ENCODE results near the gene STOML3. TPM values are rescaled to one million over a fixed set of nuclear protein-coding genes. Genes with fewer than 3 reads are reported as not detected.

STOML3 gene
- total RNA-seq, 1 donor: not detected

DNA sequence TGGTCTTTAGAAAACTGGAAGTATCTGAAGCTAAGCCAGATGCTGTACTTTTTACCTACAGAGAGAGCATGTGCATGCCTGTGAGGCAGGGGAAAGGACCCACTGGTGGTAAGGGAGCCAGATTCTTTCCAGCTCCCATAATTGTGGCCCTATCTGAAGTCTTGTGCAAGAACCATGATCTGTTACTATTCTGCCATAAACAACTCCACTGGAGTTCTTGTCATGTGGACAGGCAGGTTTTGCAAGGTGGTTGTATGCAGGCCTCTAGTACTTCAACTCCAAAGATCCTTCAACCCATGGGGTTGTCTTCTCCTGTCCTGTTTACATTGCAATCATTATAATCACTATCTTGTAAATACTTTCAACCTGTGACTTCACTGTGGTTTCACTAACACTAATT lies 33.1 kb upstream of the STOML3 start:
- H2AFZ ChIP-seq (ENCODE audit: low read length): no peak overlapping the region
- no peak overlapping the region for H3K27ac ChIP-seq (ENCODE audit: low read depth, low read length)
- TF ChIP-seq, protein P1, sequence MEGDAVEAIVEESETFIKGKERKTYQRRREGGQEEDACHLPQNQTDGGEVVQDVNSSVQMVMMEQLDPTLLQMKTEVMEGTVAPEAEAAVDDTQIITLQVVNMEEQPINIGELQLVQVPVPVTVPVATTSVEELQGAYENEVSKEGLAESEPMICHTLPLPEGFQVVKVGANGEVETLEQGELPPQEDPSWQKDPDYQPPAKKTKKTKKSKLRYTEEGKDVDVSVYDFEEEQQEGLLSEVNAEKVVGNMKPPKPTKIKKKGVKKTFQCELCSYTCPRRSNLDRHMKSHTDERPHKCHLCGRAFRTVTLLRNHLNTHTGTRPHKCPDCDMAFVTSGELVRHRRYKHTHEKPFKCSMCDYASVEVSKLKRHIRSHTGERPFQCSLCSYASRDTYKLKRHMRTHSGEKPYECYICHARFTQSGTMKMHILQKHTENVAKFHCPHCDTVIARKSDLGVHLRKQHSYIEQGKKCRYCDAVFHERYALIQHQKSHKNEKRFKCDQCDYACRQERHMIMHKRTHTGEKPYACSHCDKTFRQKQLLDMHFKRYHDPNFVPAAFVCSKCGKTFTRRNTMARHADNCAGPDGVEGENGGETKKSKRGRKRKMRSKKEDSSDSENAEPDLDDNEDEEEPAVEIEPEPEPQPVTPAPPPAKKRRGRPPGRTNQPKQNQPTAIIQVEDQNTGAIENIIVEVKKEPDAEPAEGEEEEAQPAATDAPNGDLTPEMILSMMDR (IDR thresholded peaks at IDR 0.05; ENCODE audit: extremely low read depth, low read depth, low read length): no peak
- H3K36me3 ChIP-seq (ENCODE audit: insufficient read depth, low read length): peaks cover 40% of the 10 kb centered on the region
- no peak overlapping the region for H3K4me3 ChIP-seq (ENCODE audit: insufficient read depth, low read length)
- no peaks in the 10 kb centered on the region for H3K9me3 ChIP-seq (ENCODE audit: low read depth, low read length)
- H4K20me1 ChIP-seq (ENCODE audit: insufficient read depth, low read length): no peaks in the 10 kb centered on the region
- no peaks in the 10 kb centered on the region for H3K79me2 ChIP-seq (ENCODE audit: insufficient read depth, low read length)
- DNase-seq (ENCODE audit: insufficient read length, low spot score, missing footprints): no peak
- no peaks in the 10 kb centered on the region for H3K4me1 ChIP-seq (ENCODE audit: insufficient read depth, low read length)
- no peak overlapping the region for H3K4me2 ChIP-seq (ENCODE audit: insufficient read depth, low read length)
- no peaks in the 10 kb centered on the region for H3K27me3 ChIP-seq (ENCODE audit: insufficient read depth, low read length)

DNA sequence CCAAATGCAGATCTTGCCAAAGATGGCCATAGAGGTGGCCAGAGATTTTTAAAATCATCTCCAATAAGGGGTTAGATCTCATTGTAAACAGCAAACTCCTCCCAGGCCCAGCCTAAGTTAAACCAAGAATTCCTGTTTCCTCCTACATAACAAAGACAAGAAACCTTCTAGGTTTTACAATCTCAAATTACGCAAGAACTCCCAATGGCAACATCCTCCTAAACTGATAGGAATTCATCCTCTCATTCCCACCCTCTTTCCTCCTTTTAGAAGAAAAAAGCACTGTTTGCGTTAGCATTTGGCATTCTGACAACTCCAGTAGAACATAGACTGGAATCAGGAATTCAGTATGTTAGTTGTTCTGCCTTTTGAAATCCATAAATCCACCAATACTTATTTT lies 32.7 kb upstream of the STOML3 start:
- H3K9me3 ChIP-seq (ENCODE audit: low read depth, low read length): no peaks in the 10 kb centered on the region
- TF ChIP-seq, protein P1 (IDR thresholded peaks at IDR 0.05; ENCODE audit: extremely low read depth, low read depth, low read length): no peak
- H3K4me1 ChIP-seq (ENCODE audit: insufficient read depth, low read length): no peaks in the 10 kb centered on the region
- H2AFZ ChIP-seq (ENCODE audit: low read length): no peak overlapping the region
- H3K36me3 ChIP-seq (ENCODE audit: insufficient read depth, low read length): peaks cover 36% of the 10 kb centered on the region
- no peaks in the 10 kb centered on the region for H3K79me2 ChIP-seq (ENCODE audit: insufficient read depth, low read length)
- H4K20me1 ChIP-seq (ENCODE audit: insufficient read depth, low read length): no peaks in the 10 kb centered on the region
- H3K4me3 ChIP-seq (ENCODE audit: insufficient read depth, low read length): no peak overlapping the region
- no peak overlapping the region for H3K27ac ChIP-seq (ENCODE audit: low read depth, low read length)
- H3K4me2 ChIP-seq (ENCODE audit: insufficient read depth, low read length): no peak overlapping the region
- no peak for DNase-seq (ENCODE audit: insufficient read length, low spot score, missing footprints)
- no peaks in the 10 kb centered on the region for H3K27me3 ChIP-seq (ENCODE audit: insufficient read depth, low read length)

DNA sequence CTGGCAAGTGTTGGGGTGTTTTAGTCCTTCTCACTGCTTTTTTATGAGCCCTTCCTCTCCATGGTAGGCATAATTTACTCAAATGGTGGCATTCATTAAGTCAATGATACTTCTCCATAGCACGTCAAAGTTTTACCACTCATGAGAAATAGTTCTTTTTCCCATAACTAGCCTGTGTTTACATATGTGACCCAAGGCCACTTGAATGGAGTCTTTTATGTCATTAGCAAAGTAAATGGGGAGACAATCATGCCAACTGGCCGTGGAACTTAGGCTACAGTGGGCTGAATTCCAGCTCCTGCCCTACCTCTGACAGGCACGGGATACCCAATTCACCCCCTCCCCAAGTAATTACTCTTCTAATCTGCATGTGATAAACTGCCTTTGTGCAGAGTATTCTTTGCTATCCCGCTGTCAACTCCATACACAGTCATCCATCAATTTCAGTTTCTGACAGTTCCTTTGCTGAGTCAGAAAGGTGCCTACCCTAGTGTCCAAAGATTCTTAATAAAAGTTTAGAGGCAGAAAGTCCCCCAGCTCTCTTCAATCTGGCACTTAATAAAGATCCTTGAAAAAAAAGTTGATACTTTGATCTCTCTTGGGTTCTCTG lies 30.3 kb upstream of the STOML3 start:
- TF ChIP-seq, protein P1 (IDR thresholded peaks at IDR 0.05; ENCODE audit: extremely low read depth, low read depth, low read length): no peak
- no peaks in the 10 kb centered on the region for H3K79me2 ChIP-seq (ENCODE audit: insufficient read depth, low read length)
- peaks cover 30% of the 10 kb centered on the region for H3K36me3 ChIP-seq (ENCODE audit: insufficient read depth, low read length)

DNA sequence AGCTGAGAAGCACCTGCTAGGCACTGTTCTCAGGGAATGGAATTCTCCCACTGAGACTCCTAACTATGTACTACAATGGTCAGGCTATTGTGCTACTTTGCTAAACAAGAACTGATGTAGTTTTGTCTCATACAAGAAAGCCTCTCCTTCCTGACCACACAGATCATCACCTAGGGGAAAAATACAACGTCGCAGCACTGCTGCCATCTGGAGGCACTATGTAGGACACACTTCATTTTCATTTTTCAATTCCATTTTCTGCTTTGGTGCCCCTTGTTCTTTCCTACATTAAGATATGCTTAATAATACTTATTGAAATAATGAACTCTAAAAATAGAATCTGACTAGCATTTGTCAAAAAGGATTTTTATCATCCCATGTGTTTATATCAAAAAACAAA lies 26.2 kb upstream of the STOML3 start:
- H3K36me3 ChIP-seq (ENCODE audit: insufficient read depth, low read length): peaks cover 38% of the 10 kb centered on the region
- H2AFZ ChIP-seq (ENCODE audit: low read length): no peak overlapping the region
- H3K27ac ChIP-seq (ENCODE audit: low read depth, low read length): no peak overlapping the region
- H3K9me3 ChIP-seq (ENCODE audit: low read depth, low read length): no peaks in the 10 kb centered on the region
- no peak overlapping the region for H3K4me3 ChIP-seq (ENCODE audit: insufficient read depth, low read length)
- no peak for DNase-seq (ENCODE audit: insufficient read length, low spot score, missing footprints)
- H3K4me1 ChIP-seq (ENCODE audit: insufficient read depth, low read length): no peaks in the 10 kb centered on the region
- TF ChIP-seq, protein P1 (IDR thresholded peaks at IDR 0.05; ENCODE audit: extremely low read depth, low read depth, low read length): peak; percentile 61
- no peaks in the 10 kb centered on the region for H3K27me3 ChIP-seq (ENCODE audit: insufficient read depth, low read length)
- H4K20me1 ChIP-seq (ENCODE audit: insufficient read depth, low read length): no peaks in the 10 kb centered on the region
- H3K4me2 ChIP-seq (ENCODE audit: insufficient read depth, low read length): no peak overlapping the region
- no peaks in the 10 kb centered on the region for H3K79me2 ChIP-seq (ENCODE audit: insufficient read depth, low read length)

More for the DNA sequence above, 30.3 kb upstream of the STOML3 start:
- Histone ChIP-seq H3K9me3 (ENCODE audit: low read depth, low read length) (no peaks in the 10 kb centered on the region), H3K4me1 (ENCODE audit: insufficient read depth, low read length) (no peaks in the 10 kb centered on the region), H2AFZ (ENCODE audit: low read length) (no peak overlapping the region), H3K4me3 (ENCODE audit: insufficient read depth, low read length) (no peak overlapping the region), H4K20me1 (ENCODE audit: insufficient read depth, low read length) (no peaks in the 10 kb centered on the region), H3K27me3 (ENCODE audit: insufficient read depth, low read length) (no peaks in the 10 kb centered on the region), H3K27ac (ENCODE audit: low read depth, low read length) (no peak overlapping the region), H3K4me2 (ENCODE audit: insufficient read depth, low read length) (no peak overlapping the region)
- no peak for DNase-seq (ENCODE audit: insufficient read length, low spot score, missing footprints)
